Keratinocyte (primary cell): ENCODE results near the gene RSPH10B.

Experiments
- EZH2 ChIP-seq: IDR thresholded peaks from one replicate; pipeline ENCODE4 v1.6.1; 2012; ENCODE audit warnings: inconsistent platforms, mild to moderate bottlenecking, low read length, moderate library complexity
- TF ChIP-seq, protein P1 (sequence below), 3 experiments: IDR thresholded peaks in 1 of 3; conservative IDR thresholded peaks in 1 of 3; optimal IDR thresholded peaks in 1 of 3; 2 replicates in 2 of 3; 3 replicates in 1 of 3; pipeline versions ENCODE3 to v1.5.1; 2011; ENCODE audit warnings: low read length in 3 of 3, mild to moderate bottlenecking in 3 of 3, moderate library complexity in 2 of 3, control low read depth in 1 of 3, inconsistent platforms in 1 of 3; ENCODE audit not compliant: insufficient read depth in 2 of 3; ENCODE audit errors: extremely low read depth in 1 of 3

DNA sequence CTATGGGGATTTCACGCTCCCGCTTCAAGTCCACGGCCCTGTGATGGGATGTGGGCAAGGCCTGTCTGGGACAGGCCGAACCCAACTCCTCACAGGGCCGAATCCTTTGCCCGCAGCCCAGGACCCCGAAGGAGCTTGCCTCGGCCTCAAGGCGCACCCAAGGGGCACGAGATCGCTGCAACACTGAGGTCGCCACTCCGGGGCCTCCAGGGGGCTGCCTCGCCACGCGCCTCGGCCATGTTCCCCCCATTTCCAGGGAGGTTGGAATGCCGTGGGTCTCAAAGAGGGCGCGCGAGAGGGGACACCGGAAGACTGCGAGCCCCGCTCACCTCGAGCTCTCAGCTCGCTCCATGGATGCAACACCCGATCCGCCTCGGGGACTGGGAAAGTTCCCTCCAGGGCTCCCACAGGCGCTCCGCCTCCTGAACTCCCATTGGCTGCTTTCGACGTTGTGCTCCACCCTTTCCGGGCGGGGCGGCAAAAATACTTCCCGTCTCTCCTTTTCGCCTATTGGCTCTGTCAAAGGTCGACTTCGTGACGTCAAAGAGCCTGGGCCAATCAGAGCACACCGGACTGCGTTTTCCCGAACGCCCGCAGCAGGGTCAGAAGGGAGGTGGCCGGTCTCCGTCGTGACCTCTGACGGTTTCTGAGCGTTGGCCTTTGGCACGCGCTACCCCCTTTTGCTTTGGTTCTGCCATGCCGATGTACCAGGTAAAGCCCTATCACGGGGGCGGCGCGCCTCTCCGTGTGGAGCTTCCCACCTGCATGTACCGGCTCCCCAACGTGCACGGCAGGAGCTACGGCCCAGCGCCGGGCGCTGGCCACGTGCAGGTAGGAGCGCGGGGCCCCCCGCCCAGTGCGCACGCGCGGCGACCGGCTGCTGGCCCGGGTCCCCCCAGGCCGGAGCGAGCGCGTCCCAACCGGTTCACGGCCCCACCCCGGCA is 38.5 kb upstream of the RSPH10B start, which contains the start of the genes AIMP2 and PMS2:
- TF ChIP-seq, protein P1, sequence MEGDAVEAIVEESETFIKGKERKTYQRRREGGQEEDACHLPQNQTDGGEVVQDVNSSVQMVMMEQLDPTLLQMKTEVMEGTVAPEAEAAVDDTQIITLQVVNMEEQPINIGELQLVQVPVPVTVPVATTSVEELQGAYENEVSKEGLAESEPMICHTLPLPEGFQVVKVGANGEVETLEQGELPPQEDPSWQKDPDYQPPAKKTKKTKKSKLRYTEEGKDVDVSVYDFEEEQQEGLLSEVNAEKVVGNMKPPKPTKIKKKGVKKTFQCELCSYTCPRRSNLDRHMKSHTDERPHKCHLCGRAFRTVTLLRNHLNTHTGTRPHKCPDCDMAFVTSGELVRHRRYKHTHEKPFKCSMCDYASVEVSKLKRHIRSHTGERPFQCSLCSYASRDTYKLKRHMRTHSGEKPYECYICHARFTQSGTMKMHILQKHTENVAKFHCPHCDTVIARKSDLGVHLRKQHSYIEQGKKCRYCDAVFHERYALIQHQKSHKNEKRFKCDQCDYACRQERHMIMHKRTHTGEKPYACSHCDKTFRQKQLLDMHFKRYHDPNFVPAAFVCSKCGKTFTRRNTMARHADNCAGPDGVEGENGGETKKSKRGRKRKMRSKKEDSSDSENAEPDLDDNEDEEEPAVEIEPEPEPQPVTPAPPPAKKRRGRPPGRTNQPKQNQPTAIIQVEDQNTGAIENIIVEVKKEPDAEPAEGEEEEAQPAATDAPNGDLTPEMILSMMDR (optimal IDR thresholded peaks at IDR 0.05 in 1 of 3, IDR thresholded peaks at IDR 0.05 in 1 of 3, conservative IDR thresholded peaks at IDR 0.05 in 1 of 3; ENCODE audit: extremely low read depth in 1 of 3, insufficient read depth in 2 of 3, low read length in 3 of 3): no peak
- TF ChIP-seq EZH2: no peak
